ENCODE data around the gene SIX2. TPM values are rescaled to one million over a fixed set of nuclear protein-coding genes. Genes with fewer than 3 reads are reported as not detected.

Gene SIX2
- total RNA-seq, 1 experiment from 2014 or later, result 1.9 TPM

- Mint-ChIP-seq H3K4me1 (ENCODE audit: low read depth, unreplicated experiment) (no peaks in the 10 kb centered on the region), H3K36me3 (ENCODE audit: insufficient read depth, unreplicated experiment) (no peaks in the 10 kb centered on the region), H3K27me3 (ENCODE audit: insufficient read depth, unreplicated experiment) (peaks cover 20% of the 10 kb centered on the region), H3K9me3 (ENCODE audit: unreplicated experiment) (no peaks in the 10 kb centered on the region), H3K27ac (ENCODE audit: unreplicated experiment) (no peak overlapping the region), H3K4me3 (ENCODE audit: unreplicated experiment) (no peak overlapping the region)
- Histone ChIP-seq H3K27me3 (replicated peaks; ENCODE audit: control insufficient read depth, insufficient read depth, low read length) (0 out of 2 replicates have a peak, but pooled peaks cover 2% of the 10 kb centered on the region), H3K4me1 (no peaks in the 10 kb centered on the region), H3K36me3 (ENCODE audit: control insufficient read depth, insufficient read depth, low read length) (no peaks in the 10 kb centered on the region), H3K4me3 (ENCODE audit: low read depth, low read length) (no peak overlapping the region), H3K9me3 (no peaks in the 10 kb centered on the region)
- TF ChIP-seq CTCF (IDR thresholded peaks at IDR 0.05; ENCODE audit: insufficient read depth in 1 of 2, low read depth in 1 of 2, low read length in 1 of 2, severe bottlenecking in 1 of 2, unreplicated experiment in 1 of 2), result no peak
- BruUV-seq (replicated peaks), result no TSS peak
- POLR2A ChIA-PET, result interaction anchor here (0.5 kb wide), 1 partner anchor 917 kb away, joined by 3 read pairs; no protein-coding TSS in a partner anchor
- DNase-seq, result no peak
- CTCF ChIA-PET, result no interaction called here
- intact Hi-C loops (cut with micrococcal nuclease; ENCODE audit: unreplicated experiment), result no loop called here
Observed at GRCh38 chr2:44997963-44998362, 11.3 kb downstream of the SIX2 start.

- ChIA-PET POLR2A (no interaction called here), CTCF (no interaction called here)
- TF ChIP-seq CTCF (IDR thresholded peaks at IDR 0.05; ENCODE audit: insufficient read depth in 1 of 2, low read depth in 1 of 2, low read length in 1 of 2, severe bottlenecking in 1 of 2, unreplicated experiment in 1 of 2), result no peak
- no peak for DNase-seq
- Mint-ChIP-seq H3K27me3 (ENCODE audit: insufficient read depth, unreplicated experiment) (peaks cover 24% of the 10 kb centered on the region), H3K4me3 (ENCODE audit: unreplicated experiment) (no peak overlapping the region), H3K9me3 (ENCODE audit: unreplicated experiment) (no peaks in the 10 kb centered on the region), H3K36me3 (ENCODE audit: insufficient read depth, unreplicated experiment) (no peaks in the 10 kb centered on the region), H3K4me1 (ENCODE audit: low read depth, unreplicated experiment) (no peaks in the 10 kb centered on the region), H3K27ac (ENCODE audit: unreplicated experiment) (no peak overlapping the region)
- no TSS peak for BruUV-seq (replicated peaks)
- H3K9me3 ChIP-seq, result peaks cover 5% of the 10 kb centered on the region
- H3K27me3 ChIP-seq (replicated peaks; ENCODE audit: control insufficient read depth, insufficient read depth, low read length), result 0 out of 2 replicates have a peak, but pooled peaks cover 2% of the 10 kb centered on the region
- intact Hi-C loops (cut with micrococcal nuclease; ENCODE audit: unreplicated experiment), result no loop called here
- no peaks in the 10 kb centered on the region for H3K4me1 ChIP-seq
- no peaks in the 10 kb centered on the region for H3K36me3 ChIP-seq (ENCODE audit: control insufficient read depth, insufficient read depth, low read length)
- no peak overlapping the region for H3K4me3 ChIP-seq (ENCODE audit: low read depth, low read length)
Observed at GRCh38 chr2:44996356-44996755, 12.9 kb downstream of the SIX2 start.

- Mint-ChIP-seq H3K9me3 (ENCODE audit: unreplicated experiment) (no peaks in the 10 kb centered on the region), H3K4me3 (ENCODE audit: unreplicated experiment) (no peak overlapping the region)
- BruUV-seq (replicated peaks), result no TSS peak
Observed at GRCh38 chr2:44994377-44994776, 14.9 kb downstream of the SIX2 start.

More at GRCh38 chr2:44994377-44994776, 14.9 kb downstream of the SIX2 start:
- Mint-ChIP-seq H3K27me3 (ENCODE audit: insufficient read depth, unreplicated experiment) (peaks cover 31% of the 10 kb centered on the region), H3K4me1 (ENCODE audit: low read depth, unreplicated experiment) (no peaks in the 10 kb centered on the region), H3K27ac (ENCODE audit: unreplicated experiment) (no peak overlapping the region), H3K36me3 (ENCODE audit: insufficient read depth, unreplicated experiment) (no peaks in the 10 kb centered on the region)
- Histone ChIP-seq H3K36me3 (ENCODE audit: control insufficient read depth, insufficient read depth, low read length) (no peaks in the 10 kb centered on the region), H3K27me3 (replicated peaks; ENCODE audit: control insufficient read depth, insufficient read depth, low read length) (0 out of 2 replicates have a peak, but pooled peaks cover 2% of the 10 kb centered on the region), H3K4me1 (no peaks in the 10 kb centered on the region), H3K9me3 (peaks cover 5% of the 10 kb centered on the region), H3K4me3 (ENCODE audit: low read depth, low read length) (no peak overlapping the region)
- DNase-seq, result no peak
- POLR2A ChIA-PET, result no interaction called here
- TF ChIP-seq CTCF (IDR thresholded peaks at IDR 0.05; ENCODE audit: insufficient read depth in 1 of 2, low read depth in 1 of 2, low read length in 1 of 2, severe bottlenecking in 1 of 2, unreplicated experiment in 1 of 2), result no peak
- CTCF ChIA-PET, result no interaction called here
- intact Hi-C loops (cut with micrococcal nuclease; ENCODE audit: unreplicated experiment), result no loop called here

Data from Caco-2 (cell line).